Calu3 (cell line): Measurements from ENCODE around the gene CCDC27. TPM values are rescaled to one million over a fixed set of nuclear protein-coding genes. Genes with fewer than 3 reads are reported as not detected.

Experiments
- BruUV-seq: library from RNA; stranded (reverse); fragments of 400-500 nt; replicated peaks from 2 replicates; lab custom pipeline; 2021; lab: Mats Ljungman, UMichigan
- CTCF ChIA-PET: fragments of 300-600 bp; sonication (Branson Sonifier 250); formaldehyde crosslinking; loops from one replicate; lab custom pipeline; 2022; ENCODE audit warnings: antibody characterized with exemption; lab: Charles Lee
- DNase-seq: peaks from one replicate; pipeline ENCODE4 v3.0.0; 2022
- H3K27ac Mint-ChIP-seq: one replicate; pipeline ENCODE4 v1.8.0; 2022; ENCODE audit warnings: mixed read lengths; ENCODE audit not compliant: unreplicated experiment
- H3K27me3 Mint-ChIP-seq: one replicate; pipeline ENCODE4 v1.8.0; 2022; ENCODE audit warnings: mixed read lengths; ENCODE audit not compliant: unreplicated experiment
- H3K36me3 Mint-ChIP-seq: one replicate; pipeline ENCODE4 v1.8.0; 2022; ENCODE audit warnings: mild to moderate bottlenecking, moderate library complexity, mixed read lengths; ENCODE audit not compliant: insufficient read depth, unreplicated experiment
- H3K4me1 Mint-ChIP-seq: one replicate; pipeline ENCODE4 v1.8.0; 2022; ENCODE audit warnings: mild to moderate bottlenecking, low read depth, mixed read lengths; ENCODE audit not compliant: unreplicated experiment
- H3K4me3 Mint-ChIP-seq: one replicate; pipeline ENCODE4 v1.8.0; 2022; ENCODE audit warnings: mild to moderate bottlenecking, low read depth, moderate library complexity, mixed read lengths; ENCODE audit not compliant: unreplicated experiment
- H3K9me3 Mint-ChIP-seq: one replicate; pipeline ENCODE4 v1.8.0; 2022; ENCODE audit warnings: low read depth, mixed read lengths; ENCODE audit not compliant: unreplicated experiment
- CTCF ChIP-seq: fragments of 200-600 bp; IDR thresholded peaks from one replicate; pipeline ENCODE4 v1.8.0; 2022; ENCODE audit warnings: antibody characterized with exemption; ENCODE audit not compliant: unreplicated experiment
- intact Hi-C: fragments of 100-400 bp; cut with micrococcal nuclease; formaldehyde crosslinking; loops from one replicate; pipeline ENCODE4 v1.10.0; 2022; ENCODE audit not compliant: unreplicated experiment
- total RNA-seq: library from RNA; stranded (reverse); gene quantifications from 2 replicates; pipeline ENCODE4 v1.2.3, GENCODE V29; 2022

Gene CCDC27
- total RNA-seq, 1 experiment from 2014 or later: not detected

GRCh38 chr1:3708791-3709190 lies 43.5 kb upstream of the CCDC27 start:
- no peak for TF ChIP-seq CTCF
- intact Hi-C loops: no loop called here
- no TSS peak for BruUV-seq
- Mint-ChIP-seq H3K4me3 (no peak overlapping the region), H3K4me1 (no peaks in the 10 kb centered on the region), H3K27ac (no peak overlapping the region), H3K36me3 (no peaks in the 10 kb centered on the region), H3K27me3 (peaks cover 15% of the 10 kb centered on the region), H3K9me3 (no peaks in the 10 kb centered on the region)
- CTCF ChIA-PET: no interaction called here
- DNase-seq: peak; percentile 48

- no peaks in the 10 kb centered on the region for H3K9me3 Mint-ChIP-seq
- no peak for DNase-seq
- H3K36me3 Mint-ChIP-seq: no peaks in the 10 kb centered on the region
- H3K27ac Mint-ChIP-seq: no peak overlapping the region
- intact Hi-C loops: no loop called here
- H3K27me3 Mint-ChIP-seq: peaks cover 15% of the 10 kb centered on the region
- TF ChIP-seq CTCF: no peak
- CTCF ChIA-PET: no interaction called here
- no peak overlapping the region for H3K4me3 Mint-ChIP-seq
- BruUV-seq: no TSS peak
- H3K4me1 Mint-ChIP-seq: no peaks in the 10 kb centered on the region
These were observed 42.0 kb upstream of the CCDC27 start for GRCh38 chr1:3710251-3710650.

GRCh38 chr1:3711381-3711779 lies 40.9 kb upstream of the CCDC27 start:
- Mint-ChIP-seq H3K4me3 (no peak overlapping the region), H3K4me1 (no peaks in the 10 kb centered on the region), H3K27me3 (peaks cover 15% of the 10 kb centered on the region), H3K36me3 (no peaks in the 10 kb centered on the region), H3K27ac (no peak overlapping the region), H3K9me3 (no peaks in the 10 kb centered on the region)
- BruUV-seq: no TSS peak
- CTCF ChIA-PET: no interaction called here
- no peak for TF ChIP-seq CTCF
- intact Hi-C loops: no loop called here
- DNase-seq: no peak

GRCh38 chr1:3711780-3712451 lies 40.3 kb upstream of the CCDC27 start:
- Mint-ChIP-seq H3K27ac (no peak overlapping the region), H3K9me3 (no peaks in the 10 kb centered on the region), H3K4me1 (no peaks in the 10 kb centered on the region), H3K36me3 (no peaks in the 10 kb centered on the region), H3K4me3 (no peak overlapping the region), H3K27me3 (peaks cover 15% of the 10 kb centered on the region)
- no peak for DNase-seq
- CTCF ChIA-PET: no interaction called here
- BruUV-seq: no TSS peak
- intact Hi-C loops: no loop called here
- no peak for TF ChIP-seq CTCF
